K562 (cell line): Measurements from ENCODE around the gene MARCHF3. TPM values are rescaled to one million over a fixed set of nuclear protein-coding genes. Genes with fewer than 3 reads are reported as not detected.
A peak's percentile ranks its signal among the peaks of the same experiment; 100 is the strongest.

Experiments
- CEBPG ChIP-seq, 3 experiments: fragments of 200-800 bp in 1 of 3; sonication (Bioruptor generic) in 1 of 3; sonication (generic) in 1 of 3; formaldehyde crosslinking in 1 of 3; IDR thresholded peaks in 2 of 3; conservative IDR thresholded peaks in 1 of 3; 2 replicates each; pipeline versions ENCODE4 v1.6.1 to v1.8.0; 2016 to 2022; ENCODE audit warnings: missing compliant biosample characterization in 2 of 3, missing genetic modification characterization in 2 of 3, mild to moderate bottlenecking in 1 of 3, missing genetic modification reagents in 1 of 3
- ETV6 ChIP-seq, 3 experiments: fragments of 150-350 bp in 1 of 3; sonication (generic) in 1 of 3; formaldehyde crosslinking in 1 of 3; IDR thresholded peaks; 2 replicates each; pipeline versions ENCODE4 v1.6.1 to v1.8.0; 2014 to 2022; ENCODE audit warnings: borderline replicate concordance in 2 of 3, low read depth in 2 of 3, antibody characterized with exemption in 1 of 3, low read length in 1 of 3, mild to moderate bottlenecking in 1 of 3, missing genetic modification reagents in 1 of 3
- MEIS2 ChIP-seq: fragments of 450-650 bp; IDR thresholded peaks from 2 replicates; pipeline ENCODE4 v1.6.1; 2014; ENCODE audit warnings: mild to moderate bottlenecking; ENCODE audit not compliant: partially characterized antibody
- PREB ChIP-seq: sonication (generic); formaldehyde crosslinking; IDR thresholded peaks from 2 replicates; pipeline ENCODE4 v1.8.1; 2023; ENCODE audit warnings: mild to moderate bottlenecking, missing genetic modification reagents
- RBM17 ChIP-seq: fragments of 200-400 bp; formaldehyde crosslinking; IDR thresholded peaks from 2 replicates; pipeline ENCODE4 v1.6.1; 2017; ENCODE audit warnings: low read depth, mild to moderate bottlenecking, low read length, borderline replicate concordance
- SREBF2 ChIP-seq: sonication (generic); formaldehyde crosslinking; IDR thresholded peaks from 2 replicates; pipeline ENCODE4 v1.4.0; 2020; ENCODE audit warnings: mild to moderate bottlenecking, missing genetic modification reagents
- USF1 ChIP-seq: sonication (generic); formaldehyde crosslinking; IDR thresholded peaks from 2 replicates; pipeline ENCODE4 v1.9.0; 2022; ENCODE audit warnings: mild to moderate bottlenecking, missing genetic modification reagents
- polyA plus RNA-seq, 8 experiments: library from polyadenylated mRNA; depleted of rRNA in 4 of 8; stranded (reverse) in 5 of 8; unstranded in 3 of 8; fragments of >200 nt; fragmentation: Nextera tagmentation in 2 of 8; fragmentation: Illumina TruSeq in 1 of 8; extraction: Ambion mirVana in 2 of 8; extraction: Trizol in 1 of 8; gene quantifications; 2 replicates each; pipeline versions ENCODE4 v1.2.1 to v1.2.3, GENCODE V29; 2011 to 2014; ENCODE audit warnings: inconsistent platforms in 1 of 8, missing spikeins in 1 of 8
- total RNA-seq, 7 experiments: library from RNA; depleted of rRNA in 6 of 7; stranded (reverse); fragments of >200 nt in 6 of 7; fragmentation: Illumina TruSeq in 2 of 7; extraction: Trizol in 2 of 7; gene quantifications; 2 replicates each; pipeline versions ENCODE4 v1.2.1 to v1.2.3, GENCODE V29; 2011 to 2021; ENCODE audit warnings: low replicate concordance in 1 of 7
- TF ChIP-seq, protein P1 (sequence below): sonication (generic); IDR thresholded peaks from 2 replicates; pipeline ENCODE4 v1.6.1; 2016
- TF ChIP-seq, protein P2 (sequence below), 2 experiments: fragments of 450-650 bp in 1 of 2; sonication (generic) in 1 of 2; formaldehyde crosslinking in 1 of 2; IDR thresholded peaks in 1 of 2; conservative IDR thresholded peaks in 1 of 2; 2 replicates each; pipeline versions ENCODE4 v1.6.1 to v1.8.1; 2016 to 2023; ENCODE audit warnings: mild to moderate bottlenecking in 2 of 2, moderate library complexity in 2 of 2, inconsistent platforms in 1 of 2, missing genetic modification reagents in 1 of 2
- TF ChIP-seq, protein P3 (sequence below): sonication (generic); formaldehyde crosslinking; IDR thresholded peaks from 2 replicates; pipeline ENCODE4 v1.8.1; 2023; ENCODE audit warnings: mild to moderate bottlenecking, missing genetic modification reagents

The MARCHF3 gene
- total and polyA plus RNA-seq, 9 of the 15 experiments (the other 6 are each of a cell fraction or from before 2014, with no cell fraction given): 5.6 to 37.4 (median 16.5) TPM

- TF ChIP-seq, protein P1, sequence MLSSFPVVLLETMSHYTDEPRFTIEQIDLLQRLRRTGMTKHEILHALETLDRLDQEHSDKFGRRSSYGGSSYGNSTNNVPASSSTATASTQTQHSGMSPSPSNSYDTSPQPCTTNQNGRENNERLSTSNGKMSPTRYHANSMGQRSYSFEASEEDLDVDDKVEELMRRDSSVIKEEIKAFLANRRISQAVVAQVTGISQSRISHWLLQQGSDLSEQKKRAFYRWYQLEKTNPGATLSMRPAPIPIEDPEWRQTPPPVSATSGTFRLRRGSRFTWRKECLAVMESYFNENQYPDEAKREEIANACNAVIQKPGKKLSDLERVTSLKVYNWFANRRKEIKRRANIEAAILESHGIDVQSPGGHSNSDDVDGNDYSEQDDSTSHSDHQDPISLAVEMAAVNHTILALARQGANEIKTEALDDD: no peak
- TF ChIP-seq, protein P2, sequence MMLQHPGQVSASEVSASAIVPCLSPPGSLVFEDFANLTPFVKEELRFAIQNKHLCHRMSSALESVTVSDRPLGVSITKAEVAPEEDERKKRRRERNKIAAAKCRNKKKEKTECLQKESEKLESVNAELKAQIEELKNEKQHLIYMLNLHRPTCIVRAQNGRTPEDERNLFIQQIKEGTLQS (IDR thresholded peaks at IDR 0.05): 0 out of 2 replicates have a peak, but pooled peaks have one; percentile 12
- TF ChIP-seq, protein P2 (CRISPR knock-in tag; conservative IDR thresholded peaks at IDR 0.05): no peak
- TF ChIP-seq RBM17 (no peak), ETV6 (IDR thresholded peaks at IDR 0.05; ENCODE audit: borderline replicate concordance in 1 of 2, low read depth in 2 of 2, low read length in 1 of 2) (no peak), ETV6 (CRISPR knock-in tag; IDR thresholded peaks at IDR 0.05; ENCODE audit: borderline replicate concordance) (no peak), PREB (no peak), CEBPG (CRISPR knock-in tag; IDR thresholded peaks at IDR 0.05) (no peak), CEBPG (tag; conservative IDR thresholded peaks at IDR 0.05 in 1 of 2, IDR thresholded peaks at IDR 0.05 in 1 of 2) (peak in 1 of 2 experiments; percentile 72; a peak in 2 of 4 replicates), SREBF2 (no peak), MEIS2 (no peak), USF1 (CRISPR knock-in tag) (no peak)
- TF ChIP-seq, protein P3, sequence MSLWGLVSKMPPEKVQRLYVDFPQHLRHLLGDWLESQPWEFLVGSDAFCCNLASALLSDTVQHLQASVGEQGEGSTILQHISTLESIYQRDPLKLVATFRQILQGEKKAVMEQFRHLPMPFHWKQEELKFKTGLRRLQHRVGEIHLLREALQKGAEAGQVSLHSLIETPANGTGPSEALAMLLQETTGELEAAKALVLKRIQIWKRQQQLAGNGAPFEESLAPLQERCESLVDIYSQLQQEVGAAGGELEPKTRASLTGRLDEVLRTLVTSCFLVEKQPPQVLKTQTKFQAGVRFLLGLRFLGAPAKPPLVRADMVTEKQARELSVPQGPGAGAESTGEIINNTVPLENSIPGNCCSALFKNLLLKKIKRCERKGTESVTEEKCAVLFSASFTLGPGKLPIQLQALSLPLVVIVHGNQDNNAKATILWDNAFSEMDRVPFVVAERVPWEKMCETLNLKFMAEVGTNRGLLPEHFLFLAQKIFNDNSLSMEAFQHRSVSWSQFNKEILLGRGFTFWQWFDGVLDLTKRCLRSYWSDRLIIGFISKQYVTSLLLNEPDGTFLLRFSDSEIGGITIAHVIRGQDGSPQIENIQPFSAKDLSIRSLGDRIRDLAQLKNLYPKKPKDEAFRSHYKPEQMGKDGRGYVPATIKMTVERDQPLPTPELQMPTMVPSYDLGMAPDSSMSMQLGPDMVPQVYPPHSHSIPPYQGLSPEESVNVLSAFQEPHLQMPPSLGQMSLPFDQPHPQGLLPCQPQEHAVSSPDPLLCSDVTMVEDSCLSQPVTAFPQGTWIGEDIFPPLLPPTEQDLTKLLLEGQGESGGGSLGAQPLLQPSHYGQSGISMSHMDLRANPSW: no peak
Observed at GRCh38 chr5:126918615-126918957, 111.8 kb downstream of the MARCHF3 start (continued).
